Activated T-helper 17 cell treated with anti-CD3 and anti-CD28 coated beads, Interleukin-2, amount 50 U/mL, for 72 hours (primary cell): ENCODE measurements around the gene NDUFV2. TPM values are rescaled to one million over a fixed set of nuclear protein-coding genes. Genes with fewer than 3 reads are reported as not detected.
"Not testable (repeated sequence)": the region's sequence is repeated elsewhere in the genome, so short reads cannot be mapped to it uniquely, and the experiment has no call there.

Experiments used
- ATAC-seq: fragments of 150-1000 bp; cut with Tn5 transposase; replicated peaks from 2 replicates; pipeline ENCODE4 v1.10.0; 2021; ENCODE audit warnings: mild to moderate bottlenecking, moderate library complexity
- H3K27ac Mint-ChIP-seq: one replicate; pipeline ENCODE4 v1.8.0; 2022; ENCODE audit warnings: mixed read lengths
- H3K27me3 Mint-ChIP-seq: one replicate; pipeline ENCODE4 v1.8.0; 2022; ENCODE audit warnings: mixed read lengths
- H3K36me3 Mint-ChIP-seq: one replicate; pipeline ENCODE4 v1.8.0; 2022; ENCODE audit warnings: low read depth, mild to moderate bottlenecking, mixed read lengths
- H3K4me1 Mint-ChIP-seq: one replicate; pipeline ENCODE4 v1.8.0; 2022; ENCODE audit warnings: mixed read lengths
- H3K4me3 Mint-ChIP-seq: one replicate; pipeline ENCODE4 v1.8.0; 2022; ENCODE audit warnings: mild to moderate bottlenecking, mixed read lengths
- H3K9me3 Mint-ChIP-seq: one replicate; pipeline ENCODE4 v1.8.0; 2022; ENCODE audit warnings: mixed read lengths
- total RNA-seq, 2 donors: library from RNA; stranded (reverse); gene quantifications; one replicate each; pipeline ENCODE4 v1.2.3, GENCODE V29; 2022

NDUFV2 gene
- total RNA-seq, 2 donors from 2014 or later: 406 to 520 TPM

DNA sequence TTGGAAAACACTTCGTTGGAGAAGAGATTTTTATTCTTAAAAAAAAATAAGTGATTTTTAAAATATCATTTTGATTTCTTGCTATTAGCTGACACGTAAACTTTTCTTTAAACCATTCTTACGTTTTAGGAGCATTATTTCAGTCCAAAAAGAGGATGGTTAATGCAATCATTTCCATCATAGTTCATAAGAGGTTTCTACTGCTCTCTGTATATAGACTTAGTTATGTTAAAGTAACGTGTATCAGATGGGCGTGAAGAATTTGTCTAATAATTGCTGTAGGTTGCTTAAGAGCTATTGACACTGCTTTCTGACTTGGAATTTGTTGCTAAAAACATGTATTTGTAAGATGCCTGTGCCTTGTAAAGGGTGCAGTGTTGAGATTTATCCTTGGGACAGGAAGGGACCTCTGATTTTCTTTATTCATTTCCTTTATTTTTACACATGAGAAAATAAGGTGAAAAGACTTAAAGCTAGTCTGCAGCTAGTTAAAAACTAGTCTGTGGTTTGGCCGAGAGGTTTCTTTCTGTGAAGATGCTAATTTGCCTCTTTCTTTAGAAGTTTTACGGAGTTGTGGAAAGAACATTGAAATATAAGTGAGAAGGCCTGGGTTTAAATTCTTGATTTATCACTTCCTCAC is 37.0 kb downstream of the NDUFV2 start:
- H3K27ac Mint-ChIP-seq: peak overlapping the region; percentile 98
- peak overlapping the region; percentile 95 for H3K4me3 Mint-ChIP-seq
- peaks cover 91% of the 10 kb centered on the region for H3K36me3 Mint-ChIP-seq
- ATAC-seq: no peak
- no peaks in the 10 kb centered on the region for H3K27me3 Mint-ChIP-seq
- H3K4me1 Mint-ChIP-seq: peaks cover 41% of the 10 kb centered on the region
- no peaks in the 10 kb centered on the region for H3K9me3 Mint-ChIP-seq

- peak overlapping the region; percentile 98 for H3K27ac Mint-ChIP-seq
- H3K4me3 Mint-ChIP-seq: peak overlapping the region; percentile 95
Measured at GRCh38 chr18:9140381-9140780, 37.9 kb downstream of the NDUFV2 start.

DNA sequence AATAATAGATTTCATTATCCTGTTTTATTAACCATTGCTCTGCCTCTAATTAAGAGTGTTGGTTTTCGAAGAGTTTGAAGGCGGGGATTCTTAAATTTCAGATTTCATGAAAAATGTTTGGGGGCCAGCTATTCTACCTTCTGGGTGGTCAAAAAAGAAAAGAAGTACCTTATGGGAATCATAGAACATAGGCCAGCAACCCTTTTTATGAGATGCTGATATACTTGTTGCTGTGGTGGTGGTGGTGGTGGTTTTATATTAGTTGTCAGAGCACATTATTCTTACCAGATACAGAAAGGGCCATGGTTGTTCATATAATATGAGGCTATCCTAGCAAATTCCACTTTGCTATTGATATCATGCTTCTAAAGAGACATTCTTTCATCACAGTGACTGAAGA is 38.5 kb downstream of the NDUFV2 start:
- peak overlapping the region; percentile 95 for H3K4me3 Mint-ChIP-seq
- no peak for ATAC-seq
- no peaks in the 10 kb centered on the region for H3K9me3 Mint-ChIP-seq
- peaks cover 88% of the 10 kb centered on the region for H3K36me3 Mint-ChIP-seq
- H3K4me1 Mint-ChIP-seq: peaks cover 49% of the 10 kb centered on the region
- H3K27ac Mint-ChIP-seq: peak overlapping the region; percentile 98
- no peaks in the 10 kb centered on the region for H3K27me3 Mint-ChIP-seq

More at GRCh38 chr18:9140381-9140780, 37.9 kb downstream of the NDUFV2 start:
- no peaks in the 10 kb centered on the region for H3K27me3 Mint-ChIP-seq
- peaks cover 43% of the 10 kb centered on the region for H3K4me1 Mint-ChIP-seq
- no peaks in the 10 kb centered on the region for H3K9me3 Mint-ChIP-seq
- peaks cover 88% of the 10 kb centered on the region for H3K36me3 Mint-ChIP-seq
- ATAC-seq: no peak

DNA sequence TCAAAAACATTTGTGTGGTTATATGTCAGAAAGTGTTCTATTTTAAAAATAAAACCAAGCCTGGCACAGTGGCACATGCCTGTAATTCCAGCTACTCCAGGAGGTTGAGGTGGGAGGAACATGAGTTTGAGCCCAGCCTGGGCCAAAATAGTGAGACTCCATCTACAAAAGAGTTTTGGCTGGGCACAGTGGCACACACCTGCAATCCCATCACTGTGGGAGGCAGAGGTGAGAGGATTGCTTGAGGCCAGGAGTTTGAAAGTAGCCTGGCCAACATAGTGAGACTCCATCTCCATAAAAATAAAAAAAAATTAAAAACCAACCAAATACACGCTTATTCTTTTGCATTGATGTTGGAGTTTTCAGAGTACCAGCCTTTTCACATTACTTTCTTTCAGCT is 43.7 kb downstream of the NDUFV2 start:
- no peak for ATAC-seq
- Mint-ChIP-seq H3K27me3 (no peaks in the 10 kb centered on the region), H3K9me3 (no peaks in the 10 kb centered on the region), H3K36me3 (peaks cover 81% of the 10 kb centered on the region), H3K4me1 (peaks cover 68% of the 10 kb centered on the region), H3K4me3 (peak overlapping the region; percentile 67), H3K27ac (peak overlapping the region; percentile 85)

DNA sequence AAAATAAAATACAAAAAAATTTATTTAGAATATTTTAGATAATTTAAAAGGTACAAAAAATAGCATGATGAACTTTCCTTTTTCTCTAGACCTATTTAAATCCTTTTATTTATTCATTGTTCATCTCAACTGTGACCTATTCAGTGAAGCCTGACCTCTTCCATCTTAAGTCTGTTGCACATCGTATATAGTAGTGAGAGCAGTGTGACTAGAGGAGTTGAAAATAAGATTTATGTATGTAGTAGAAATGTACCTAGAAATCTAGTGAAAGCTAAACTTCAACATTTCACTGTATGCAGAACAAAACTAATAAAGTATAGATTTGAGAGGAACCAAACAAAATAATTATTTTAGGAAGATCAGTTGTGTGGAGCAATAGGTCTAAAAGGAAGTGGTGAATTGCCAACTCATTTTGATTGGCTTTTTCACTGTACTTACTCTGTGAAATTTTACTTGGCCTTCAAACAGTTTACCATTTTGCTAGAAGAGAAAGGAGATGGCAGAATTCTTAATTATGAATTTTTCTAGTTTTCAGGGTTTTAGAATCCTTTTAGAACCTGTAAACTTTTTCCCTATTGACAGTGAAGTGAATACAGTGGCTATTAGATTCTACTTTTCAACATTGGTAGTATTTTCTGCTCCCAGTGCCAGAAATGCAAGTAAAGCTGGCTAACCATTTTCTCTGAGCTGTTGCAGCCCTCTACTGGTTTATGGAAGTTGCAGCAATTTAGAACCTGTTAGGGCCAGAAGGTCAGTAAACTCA is 45.1 kb downstream of the NDUFV2 start:
- H3K27me3 Mint-ChIP-seq: no peaks in the 10 kb centered on the region
- peak; percentile 31 for ATAC-seq
- no peaks in the 10 kb centered on the region for H3K9me3 Mint-ChIP-seq
- peaks cover 54% of the 10 kb centered on the region for H3K4me1 Mint-ChIP-seq
- peaks cover 77% of the 10 kb centered on the region for H3K36me3 Mint-ChIP-seq
- H3K27ac Mint-ChIP-seq: peak overlapping the region; percentile 71
- H3K4me3 Mint-ChIP-seq: peak overlapping the region; percentile 67

DNA sequence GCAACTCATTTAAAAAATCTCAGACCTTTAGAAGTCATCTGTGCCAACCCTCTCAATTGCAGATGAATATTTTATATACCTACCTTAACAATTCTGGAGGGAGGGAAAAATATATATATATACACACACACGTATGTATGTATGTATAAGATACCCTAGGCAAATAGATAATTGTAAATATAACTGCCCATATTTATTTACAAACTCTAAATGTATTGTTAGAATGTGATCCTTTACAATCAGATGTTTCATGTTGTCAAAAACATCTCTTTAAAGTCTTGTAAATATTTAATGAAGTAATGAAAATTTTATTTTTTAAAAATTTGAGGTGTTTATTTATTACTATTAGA is 45.7 kb downstream of the NDUFV2 start:
- Mint-ChIP-seq H3K9me3 (no peaks in the 10 kb centered on the region), H3K4me1 (peaks cover 58% of the 10 kb centered on the region), H3K4me3 (peak overlapping the region; percentile 67), H3K36me3 (peaks cover 77% of the 10 kb centered on the region), H3K27me3 (no peaks in the 10 kb centered on the region), H3K27ac (peak overlapping the region; percentile 71)
- ATAC-seq: no peak

DNA sequence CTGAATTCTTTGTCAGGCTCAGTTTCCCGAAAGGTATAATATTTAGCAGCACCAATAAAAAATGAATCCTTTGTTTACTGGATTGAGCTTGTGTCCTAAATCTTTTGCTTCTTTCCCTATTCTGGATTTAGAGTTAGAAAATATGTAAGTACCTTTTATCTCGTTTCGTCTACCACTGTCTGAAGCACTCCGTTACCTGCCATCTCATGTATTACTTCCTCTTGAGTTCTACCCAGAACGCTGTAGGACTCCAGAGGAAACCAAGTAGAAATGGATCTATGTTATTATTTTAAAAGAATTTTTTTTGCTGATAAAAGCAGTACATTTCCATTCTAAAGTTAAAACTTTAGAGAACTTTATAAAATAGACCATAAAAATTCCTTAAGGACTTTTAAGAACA is 47.6 kb downstream of the NDUFV2 start:
- Mint-ChIP-seq H3K27me3 (no peaks in the 10 kb centered on the region), H3K9me3 (no peaks in the 10 kb centered on the region), H3K4me1 (peaks cover 67% of the 10 kb centered on the region), H3K27ac (no peak overlapping the region), H3K4me3 (peak overlapping the region; percentile 52), H3K36me3 (peaks cover 86% of the 10 kb centered on the region)
- no peak for ATAC-seq

DNA sequence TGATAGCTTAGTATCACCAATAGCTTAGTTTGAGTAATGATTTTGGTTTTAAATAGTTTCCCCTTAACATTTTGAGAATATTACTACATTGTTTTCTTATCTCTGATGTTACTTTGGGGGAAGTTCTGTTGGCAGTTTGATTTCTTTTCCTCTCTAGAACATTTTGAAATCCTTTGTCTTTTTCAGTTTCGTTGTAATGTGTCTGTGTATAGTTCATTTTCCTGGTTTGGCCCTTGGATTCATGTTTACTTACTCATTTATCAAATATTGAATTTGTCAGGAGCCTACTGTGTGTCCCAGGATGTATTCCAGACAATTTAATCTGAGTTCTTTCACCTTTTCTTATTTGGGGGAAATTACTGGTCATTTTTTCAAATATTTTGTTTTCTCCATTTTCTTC is 50.8 kb downstream of the NDUFV2 start:
- H3K4me1 Mint-ChIP-seq: peaks cover 58% of the 10 kb centered on the region
- H3K4me3 Mint-ChIP-seq: peak overlapping the region; percentile 19
- peaks cover 87% of the 10 kb centered on the region for H3K36me3 Mint-ChIP-seq
- no peak for ATAC-seq
- H3K9me3 Mint-ChIP-seq: peaks cover 4% of the 10 kb centered on the region
- no peaks in the 10 kb centered on the region for H3K27me3 Mint-ChIP-seq
- H3K27ac Mint-ChIP-seq: peak overlapping the region; percentile 76

- H3K4me3 Mint-ChIP-seq: peak overlapping the region; percentile 65
- H3K9me3 Mint-ChIP-seq: peaks cover 4% of the 10 kb centered on the region
- peaks cover 81% of the 10 kb centered on the region for H3K36me3 Mint-ChIP-seq
- H3K27me3 Mint-ChIP-seq: no peaks in the 10 kb centered on the region
- H3K27ac Mint-ChIP-seq: peak overlapping the region; percentile 91
- ATAC-seq: peak; percentile 94
- H3K4me1 Mint-ChIP-seq: peaks cover 57% of the 10 kb centered on the region
Measured at GRCh38 chr18:9156604-9157249, 54.2 kb downstream of the NDUFV2 start.

DNA sequence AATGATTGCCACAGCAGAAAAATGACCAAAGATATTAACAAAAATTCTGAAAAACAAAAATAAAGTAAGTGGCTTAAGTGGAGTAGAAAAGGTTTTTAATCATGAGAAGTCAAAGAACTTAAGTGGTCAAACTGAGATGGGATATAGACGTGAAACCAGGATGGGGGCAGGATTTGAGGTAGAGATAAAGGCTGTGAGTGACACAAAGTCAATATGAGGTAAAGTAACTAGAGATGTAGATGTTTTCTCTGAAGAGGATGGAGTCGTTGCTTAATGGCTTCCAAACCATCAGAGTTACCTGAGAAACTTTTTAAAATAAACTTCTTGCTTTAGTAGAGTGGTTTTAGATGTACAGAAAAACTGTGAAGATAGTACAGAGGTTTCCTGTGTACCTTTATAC is 55.3 kb downstream of the NDUFV2 start:
- H3K27me3 Mint-ChIP-seq: no peaks in the 10 kb centered on the region
- H3K4me3 Mint-ChIP-seq: peak overlapping the region; percentile 65
- peaks cover 84% of the 10 kb centered on the region for H3K36me3 Mint-ChIP-seq
- peaks cover 63% of the 10 kb centered on the region for H3K4me1 Mint-ChIP-seq
- peaks cover 7% of the 10 kb centered on the region for H3K9me3 Mint-ChIP-seq
- ATAC-seq: no peak
- peak overlapping the region; percentile 91 for H3K27ac Mint-ChIP-seq

- H3K9me3 Mint-ChIP-seq: peaks cover 21% of the 10 kb centered on the region
- H3K36me3 Mint-ChIP-seq: peaks cover 84% of the 10 kb centered on the region
- no peak overlapping the region for H3K4me3 Mint-ChIP-seq
- peaks cover 57% of the 10 kb centered on the region for H3K4me1 Mint-ChIP-seq
- no peak overlapping the region for H3K27ac Mint-ChIP-seq
- H3K27me3 Mint-ChIP-seq: no peaks in the 10 kb centered on the region
- no peak for ATAC-seq
Measured at GRCh38 chr18:9160014-9160413, 57.5 kb downstream of the NDUFV2 start.

- Mint-ChIP-seq H3K4me3 (peak overlapping the region; percentile 23), H3K36me3 (peaks cover 71% of the 10 kb centered on the region), H3K4me1 (peaks cover 50% of the 10 kb centered on the region), H3K9me3 (peaks cover 19% of the 10 kb centered on the region)
- not testable (repeated sequence) for H3K27ac Mint-ChIP-seq, ATAC-seq, H3K27me3 Mint-ChIP-seq
Measured at GRCh38 chr18:9162663-9163062, 60.2 kb downstream of the NDUFV2 start.

DNA sequence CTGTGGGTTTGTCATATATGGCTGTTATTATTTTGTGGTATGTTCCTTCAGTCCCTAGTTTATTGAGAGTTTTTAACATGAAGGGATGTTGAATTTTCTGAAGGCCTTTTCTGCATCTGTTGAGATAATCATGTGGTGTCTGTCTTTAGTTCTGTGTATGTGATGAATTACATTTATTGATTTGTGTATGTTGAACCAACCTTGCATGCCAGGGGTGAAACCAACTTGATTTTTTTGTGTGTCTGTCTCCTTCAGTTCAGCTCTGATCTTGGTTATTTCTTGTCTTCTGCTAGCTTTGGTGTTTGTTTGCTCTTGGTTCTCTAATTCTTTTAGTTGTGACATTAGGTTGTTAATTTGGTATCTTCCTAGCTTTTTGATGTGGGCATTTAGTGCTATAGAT is 61.6 kb downstream of the NDUFV2 start:
- H3K27me3 Mint-ChIP-seq, ATAC-seq, H3K27ac Mint-ChIP-seq: not testable (repeated sequence)
- peaks cover 19% of the 10 kb centered on the region for H3K9me3 Mint-ChIP-seq
- H3K4me1 Mint-ChIP-seq: peaks cover 51% of the 10 kb centered on the region
- peaks cover 69% of the 10 kb centered on the region for H3K36me3 Mint-ChIP-seq
- H3K4me3 Mint-ChIP-seq: peak overlapping the region; percentile 8

DNA sequence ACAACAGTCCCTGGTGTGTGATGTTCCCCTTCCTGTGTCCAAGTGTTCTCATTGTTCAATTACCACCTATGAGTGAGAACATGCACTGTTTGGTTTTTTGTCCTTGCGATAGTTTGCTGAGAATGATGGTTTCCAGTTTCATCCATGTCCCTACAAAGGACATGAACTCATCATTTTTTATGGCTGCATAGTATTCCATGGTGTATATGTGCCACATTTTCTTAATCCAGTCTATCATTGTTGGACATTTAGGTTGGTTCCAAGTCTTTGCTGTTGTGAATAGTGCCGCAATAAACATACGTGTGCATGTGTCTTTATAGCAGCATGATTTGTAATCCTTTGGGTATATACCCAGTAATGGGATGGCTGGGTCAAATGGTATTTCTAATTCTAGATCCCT is 63.4 kb downstream of the NDUFV2 start:
- ATAC-seq, H3K27ac Mint-ChIP-seq, H3K4me3 Mint-ChIP-seq, H3K27me3 Mint-ChIP-seq: not testable (repeated sequence)
- peaks cover 80% of the 10 kb centered on the region for H3K36me3 Mint-ChIP-seq
- peaks cover 19% of the 10 kb centered on the region for H3K9me3 Mint-ChIP-seq
- H3K4me1 Mint-ChIP-seq: peaks cover 57% of the 10 kb centered on the region

- H3K4me1 Mint-ChIP-seq: peaks cover 62% of the 10 kb centered on the region
- ATAC-seq, H3K27me3 Mint-ChIP-seq, H3K9me3 Mint-ChIP-seq: not testable (repeated sequence)
- peaks cover 65% of the 10 kb centered on the region for H3K36me3 Mint-ChIP-seq
- peak overlapping the region; percentile 65 for H3K27ac Mint-ChIP-seq
- peak overlapping the region; percentile 65 for H3K4me3 Mint-ChIP-seq
Measured at GRCh38 chr18:9169515-9169914, 67.0 kb downstream of the NDUFV2 start.
